ENCODE data around the gene BST2.
"Not testable (repeated sequence)": the region's sequence is repeated elsewhere in the genome, so short reads cannot be mapped to it uniquely, and the experiment has no call there.

BST2 gene

DNA sequence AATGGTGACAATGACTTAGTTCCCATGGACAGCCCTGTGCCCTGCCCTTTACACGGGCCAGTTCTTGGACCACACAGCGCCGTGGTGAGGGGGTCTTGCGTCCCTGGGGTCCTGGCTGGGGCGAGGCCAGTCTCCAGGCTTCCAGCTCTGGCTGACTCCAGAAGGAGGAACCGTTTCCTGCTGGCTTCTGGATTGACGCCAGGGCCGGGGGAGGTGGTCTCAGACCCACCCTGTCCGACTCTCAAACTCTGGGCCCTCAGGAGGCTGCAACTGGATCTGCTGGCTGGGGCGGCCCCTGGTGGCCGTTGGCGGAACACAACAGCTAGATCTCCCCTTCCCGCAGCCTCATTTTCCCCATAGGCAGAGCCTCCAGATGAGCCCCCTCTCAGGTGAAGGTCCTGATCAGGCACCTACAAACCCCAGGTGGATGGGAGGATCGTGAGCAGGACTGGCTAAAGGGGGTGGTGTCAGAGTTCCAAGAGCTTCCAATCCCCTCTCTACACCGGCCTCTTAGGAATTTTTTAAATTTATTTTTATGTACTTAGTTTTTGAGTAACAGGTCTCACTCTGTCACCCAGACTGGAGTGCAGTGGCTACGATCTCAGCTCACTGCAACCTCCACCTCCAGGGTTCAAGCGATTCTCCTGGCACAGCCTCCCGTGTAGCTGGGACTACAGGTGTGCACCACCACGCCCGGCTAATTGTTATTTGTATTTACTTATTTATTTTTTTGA is 19.4 kb downstream of the BST2 start:
- FAIRE-seq: no peak

DNA sequence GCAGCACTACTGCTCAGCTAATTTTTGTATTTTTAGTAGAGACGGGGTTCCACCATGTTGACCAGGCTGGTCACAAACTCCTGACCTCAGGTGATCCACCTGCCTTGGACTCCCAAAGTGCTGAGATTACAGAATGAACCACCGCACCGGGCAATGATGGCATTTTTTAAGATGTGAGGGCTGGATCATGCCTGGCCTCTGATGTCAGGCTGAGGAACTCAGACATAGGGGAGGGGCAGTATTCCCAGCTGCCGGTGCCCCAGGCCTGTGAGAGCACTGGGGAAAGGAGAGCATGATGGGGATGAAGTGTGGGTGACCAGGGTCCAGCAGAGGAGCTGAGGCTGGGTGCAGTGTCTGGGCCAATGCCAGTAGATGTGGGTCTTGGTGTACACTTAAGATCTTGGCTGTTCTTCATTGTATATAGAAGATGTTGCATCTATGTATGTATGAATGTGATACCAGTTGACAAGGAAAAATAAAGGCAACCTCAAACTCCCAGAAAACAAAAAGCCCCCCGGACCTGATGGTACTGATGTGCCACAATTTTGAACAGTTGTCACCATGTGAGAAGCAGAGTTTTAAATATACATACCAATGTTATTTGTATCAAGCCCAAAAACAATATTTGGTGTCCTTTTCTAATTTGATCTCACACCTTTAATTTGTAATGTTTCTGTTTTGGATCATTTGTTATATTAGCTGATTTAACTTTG is 24.8 kb downstream of the BST2 start:
- FAIRE-seq: no peak

DNA sequence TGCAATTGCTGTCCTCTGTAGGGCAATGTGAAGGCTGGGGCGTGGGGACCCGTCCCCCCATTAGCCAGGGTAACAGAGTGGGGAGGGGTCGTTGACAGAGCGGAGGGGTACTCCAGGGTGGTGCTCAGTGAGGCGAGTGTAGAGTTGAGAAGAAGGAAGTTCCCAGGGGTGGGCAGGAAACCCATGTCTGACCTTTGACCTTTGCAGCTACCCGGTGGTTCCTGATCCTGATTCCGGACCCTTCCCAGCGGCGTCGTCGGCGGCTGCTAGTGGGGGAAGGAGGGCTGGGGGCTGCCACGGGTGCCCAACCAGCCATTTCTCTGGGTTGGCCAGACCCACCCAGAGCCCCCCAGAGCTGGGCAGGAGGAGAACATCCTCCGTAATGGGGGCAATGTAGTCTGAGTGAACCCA is 26.2 kb downstream of the BST2 start:
- no peak for FAIRE-seq

DNA sequence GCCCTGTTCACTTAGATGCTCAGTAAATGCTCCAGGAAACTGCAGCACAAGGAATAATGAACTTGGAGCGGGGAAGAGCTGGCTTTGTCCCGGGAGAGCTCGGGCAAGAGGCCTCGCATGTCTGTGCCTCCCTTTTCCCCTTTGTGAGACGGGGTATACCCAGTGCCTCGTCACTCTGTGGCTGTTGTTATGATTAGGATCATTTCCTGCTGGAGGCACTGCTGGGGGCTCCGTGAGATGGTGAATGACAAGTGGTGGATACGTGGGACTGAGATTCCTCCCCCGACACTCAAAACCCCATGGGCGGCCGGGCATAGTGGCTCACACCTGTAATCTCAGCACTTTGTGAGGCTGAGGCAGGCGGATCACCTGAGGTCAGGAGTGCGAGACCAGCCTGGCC is 27.2 kb downstream of the BST2 start:
- no peak for FAIRE-seq

DNA sequence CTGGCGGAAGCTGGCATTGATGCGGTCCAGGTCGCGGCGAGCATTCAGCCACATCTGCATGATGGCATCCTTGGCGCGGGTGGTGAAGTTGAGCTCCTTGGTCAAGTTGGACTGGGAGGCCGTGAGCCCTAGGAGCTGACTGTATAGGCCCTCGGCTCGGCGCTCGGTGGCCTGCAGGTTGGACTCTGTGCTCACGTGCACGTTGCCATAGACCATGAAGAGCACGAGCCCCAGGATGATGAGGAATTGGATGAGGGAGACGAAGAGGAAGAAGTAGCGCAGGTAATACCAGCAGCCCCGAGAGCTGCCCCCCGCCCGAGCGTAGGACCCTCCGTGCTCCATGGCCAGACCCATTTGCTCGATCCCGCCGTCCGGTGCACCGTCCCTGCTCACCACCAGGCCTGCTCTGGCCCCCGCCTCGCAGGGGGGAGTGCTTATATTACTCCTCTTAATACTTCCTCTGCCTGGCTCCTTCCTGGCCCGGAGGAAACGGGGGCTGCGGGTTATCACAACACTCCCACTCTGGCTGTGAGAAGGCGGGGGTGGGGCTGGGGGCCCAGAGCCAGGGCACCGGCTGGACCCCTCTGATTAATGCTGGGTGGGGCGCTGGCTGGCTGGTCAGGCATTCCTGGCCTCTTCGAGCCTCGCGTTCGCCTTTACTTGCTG is 28.4 kb downstream of the BST2 start, which contains the start of gene PLVAP:
TSS of gene PLVAP (minus strand) at position 408 of the 666 bp plus-strand sequence. CDS start at position 354, 54 bp downstream.
- FAIRE-seq: no peak

DNA sequence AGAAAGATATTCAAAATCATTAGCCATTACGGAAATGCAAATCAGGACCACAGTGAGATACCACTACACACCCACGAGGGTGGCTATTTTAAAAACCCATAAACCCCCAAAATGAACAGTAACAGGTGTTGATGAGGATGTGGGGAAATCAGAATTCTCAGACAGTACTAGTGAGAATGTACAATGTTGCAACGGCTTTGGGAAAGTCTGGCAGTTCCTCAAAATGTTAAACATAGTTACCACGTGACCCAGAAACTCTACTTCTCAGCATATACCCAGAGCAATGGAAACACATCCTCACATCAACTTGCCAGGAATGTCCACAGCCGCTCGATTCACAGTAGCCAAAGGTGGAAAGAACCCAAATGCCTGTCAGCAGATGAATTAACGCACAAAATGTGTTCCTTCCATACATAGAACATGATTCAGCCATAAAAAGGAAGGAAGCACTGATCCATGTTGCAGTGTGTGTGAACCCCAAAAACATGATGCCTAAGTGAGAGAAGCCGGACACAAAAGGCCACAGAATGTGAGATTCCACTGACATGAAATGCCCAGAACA is 35.3 kb downstream of the BST2 start:
- no peak for FAIRE-seq

DNA sequence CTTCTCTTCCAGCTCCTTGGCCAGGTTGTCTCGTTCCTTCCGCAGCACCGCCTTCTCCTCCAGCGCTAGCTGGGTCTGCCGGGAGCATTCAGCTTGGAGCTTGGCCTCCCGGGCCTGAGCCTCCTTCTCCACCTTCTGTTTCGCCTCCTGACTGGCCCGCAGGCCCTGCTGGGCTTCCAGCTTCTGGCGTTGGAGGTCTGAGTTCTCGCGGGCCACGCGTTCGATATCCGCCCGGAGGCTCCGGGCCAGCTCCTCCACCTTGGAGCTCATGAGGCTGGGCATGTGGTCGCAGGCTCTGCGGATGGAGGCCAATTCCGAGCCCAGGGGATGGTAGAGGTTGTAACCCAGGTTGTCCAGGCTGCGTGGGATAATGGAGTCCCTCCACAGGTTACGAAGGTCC is 40.1 kb downstream of the BST2 start:
- no peak for FAIRE-seq

DNA sequence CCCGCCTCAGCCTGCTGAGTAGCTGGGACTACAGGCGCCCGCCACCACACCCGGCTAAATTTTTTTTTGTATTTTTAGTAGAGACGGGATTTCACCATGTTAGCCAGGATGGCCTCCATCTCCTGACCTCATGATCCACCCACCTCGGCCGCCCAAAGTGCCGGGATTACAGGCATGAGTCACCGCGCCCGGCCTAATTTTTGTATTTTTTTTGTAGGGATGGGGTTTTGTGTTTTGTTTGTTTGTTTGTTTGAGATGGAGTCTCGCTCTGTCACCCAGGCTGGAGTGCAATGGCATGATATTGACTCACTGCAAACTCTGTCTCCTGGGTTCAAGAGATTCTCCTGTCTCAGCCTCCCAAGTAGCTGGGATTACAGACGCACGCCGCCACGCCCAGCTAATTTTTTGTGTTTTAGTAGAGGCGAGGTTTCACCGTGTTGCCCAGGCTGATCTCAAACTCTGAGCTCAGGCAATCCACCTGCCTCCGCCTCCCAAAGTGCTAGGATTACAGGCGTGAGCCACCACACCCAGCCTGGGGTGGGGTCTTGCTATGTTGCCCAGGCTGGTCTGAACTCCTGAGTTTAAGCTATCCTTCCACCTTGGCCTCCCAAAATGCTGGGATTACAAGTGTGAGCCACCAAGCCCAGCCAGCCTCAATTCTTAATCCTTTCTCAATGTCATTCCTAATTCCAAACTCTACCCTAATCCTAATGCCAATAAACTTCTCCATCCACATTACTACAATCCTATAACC is 41.4 kb downstream of the BST2 start:
- FAIRE-seq: not testable (repeated sequence)

DNA sequence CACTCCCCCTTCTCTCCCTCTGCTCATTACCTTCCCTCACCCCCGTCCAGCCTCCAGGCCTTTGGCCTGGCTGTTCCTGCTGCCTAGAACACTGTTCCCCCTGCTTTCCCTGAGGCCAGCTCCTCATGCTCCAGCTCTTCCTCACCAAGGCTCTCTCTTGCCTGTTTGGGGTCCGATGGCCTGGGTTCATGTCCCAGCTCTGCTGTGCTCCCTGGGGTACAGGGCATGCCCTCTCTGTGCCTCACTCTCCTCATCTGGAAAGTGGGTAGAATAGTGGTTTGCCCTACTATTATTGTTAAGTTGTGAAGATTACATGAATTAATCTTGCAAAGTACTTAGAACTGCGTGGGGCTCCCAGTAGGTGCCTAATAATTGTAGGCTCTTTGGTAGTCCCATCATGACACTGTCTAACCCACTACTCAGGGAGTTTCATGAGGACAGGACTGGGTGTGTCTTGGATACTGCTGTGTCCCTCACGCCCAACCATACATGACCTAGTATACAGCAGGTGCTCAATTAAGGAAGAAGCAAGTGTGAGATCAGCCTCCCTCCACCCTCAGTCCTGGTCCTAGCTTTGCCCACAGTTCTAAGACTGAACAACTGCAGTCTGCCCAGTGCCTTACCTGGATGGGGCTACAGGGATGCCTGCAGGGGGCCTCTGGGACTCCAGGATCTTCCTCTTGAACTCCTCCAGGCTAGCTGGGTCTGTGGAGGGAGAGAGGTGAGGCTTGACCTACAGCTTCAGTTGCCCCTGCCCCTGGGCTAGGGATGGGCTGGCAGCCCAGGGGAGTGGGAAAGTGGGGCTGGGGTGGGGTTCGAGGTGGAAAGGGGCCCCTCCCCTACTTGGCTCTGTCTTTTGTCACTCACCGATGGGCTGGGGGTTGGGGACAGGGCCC is 45.3 kb downstream of the BST2 start:
- no peak for FAIRE-seq

DNA sequence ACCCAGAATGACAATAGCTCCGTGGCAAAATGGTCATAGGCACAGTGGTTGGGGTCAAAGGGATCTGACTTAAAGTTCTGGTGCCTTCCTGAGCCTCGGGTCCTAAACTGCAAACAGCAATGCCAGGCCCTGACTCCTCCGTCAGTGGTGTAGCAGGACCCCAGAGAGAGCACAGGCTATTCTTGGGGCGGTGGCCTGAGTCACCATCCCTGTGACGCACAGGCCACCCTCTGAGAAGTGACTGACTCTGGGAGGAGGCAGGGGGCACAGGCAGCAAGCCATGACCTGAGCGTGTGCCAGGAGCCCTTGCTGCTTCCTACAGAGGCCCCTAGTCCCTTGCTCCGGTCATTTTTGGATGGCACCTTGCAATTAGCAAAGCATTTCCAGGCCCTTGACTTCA is 47.0 kb downstream of the BST2 start:
- FAIRE-seq: no peak

DNA sequence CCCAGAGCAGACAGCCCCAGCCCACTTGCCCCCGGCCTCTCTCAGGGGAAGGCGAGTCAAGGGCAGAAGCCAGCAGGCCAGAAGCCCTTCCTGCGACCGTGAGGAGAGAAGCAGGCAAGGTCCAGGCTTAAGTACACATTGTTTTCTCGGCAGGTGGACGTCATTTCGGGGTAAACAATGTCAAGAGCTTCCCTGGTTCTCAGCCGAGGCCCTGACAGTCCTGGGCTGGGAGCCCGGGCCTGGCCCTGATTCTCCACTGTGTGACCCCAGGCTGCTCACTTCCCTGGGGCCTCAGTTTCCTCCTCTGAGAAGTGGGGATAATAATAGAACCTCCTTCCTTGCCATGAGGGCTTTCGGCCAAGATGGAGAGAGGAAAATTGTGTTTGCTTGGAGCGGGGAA is 47.7 kb downstream of the BST2 start:
- no peak for FAIRE-seq

DNA sequence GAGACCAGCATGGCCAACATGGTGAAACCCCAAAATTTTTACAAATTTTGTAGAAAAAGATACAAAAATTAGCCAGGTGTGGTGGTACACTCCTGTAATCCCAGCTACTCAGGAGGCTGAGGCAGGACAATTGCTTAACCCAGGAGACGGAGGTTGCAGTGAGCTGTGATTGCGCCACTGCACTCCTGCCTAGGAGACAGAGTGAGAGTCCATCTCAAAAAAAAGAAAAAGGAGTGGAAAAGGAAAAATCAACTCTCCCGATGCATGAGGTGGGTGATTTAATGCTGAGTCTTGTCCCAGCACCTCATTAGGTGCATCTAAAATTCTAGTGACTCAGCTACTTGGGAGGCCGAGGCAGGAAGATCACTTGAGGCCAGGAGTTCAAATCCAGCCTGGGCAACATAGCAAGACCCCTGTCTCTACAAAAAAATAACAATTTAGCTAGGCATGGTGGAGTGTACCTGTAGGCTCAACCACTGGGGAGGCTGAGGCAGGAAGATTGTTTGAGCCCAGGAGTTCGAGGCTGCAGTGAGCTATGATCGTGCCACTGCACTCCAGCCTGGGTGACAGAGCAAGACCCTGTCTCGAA is 48.3 kb downstream of the BST2 start:
- no peak for FAIRE-seq

DNA sequence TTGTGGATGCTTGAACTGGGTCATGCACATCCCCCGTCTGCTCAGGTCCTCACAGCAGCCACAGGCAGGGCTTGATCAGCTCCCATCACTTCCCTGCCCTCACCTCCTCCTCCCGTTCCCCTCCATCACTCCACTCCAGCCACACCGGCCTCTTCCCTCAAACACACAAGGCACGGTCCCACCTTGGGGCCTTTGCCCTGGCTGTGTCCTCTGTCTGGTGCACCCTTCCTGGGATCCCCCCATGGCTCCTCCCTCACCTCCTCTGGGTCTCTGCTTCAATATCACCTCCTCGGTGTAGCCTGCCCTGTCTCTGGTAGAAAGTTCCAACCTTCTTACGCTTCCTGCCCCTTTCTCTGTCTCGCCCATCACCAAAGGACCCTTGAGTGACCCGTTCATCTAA is 52.0 kb downstream of the BST2 start:
- FAIRE-seq: no peak
